ENCODE data around the gene PTPRU.

PTPRU gene

GRCh38 chr1:29270929-29271521 is 34.7 kb downstream of the PTPRU start:
- no peak for TF ChIP-seq CTCF (conservative IDR thresholded peaks at IDR 0.05; ENCODE audit: control insufficient read depth, insufficient read depth, low read depth, low read length)
- no peak for DNase-seq (ENCODE audit: low read depth)
- H3K4me3 ChIP-seq (ENCODE audit: control insufficient read depth, low read depth, low read length), result no peak overlapping the region

GRCh38 chr1:29271724-29272123 is 35.4 kb downstream of the PTPRU start:
- H3K4me3 ChIP-seq (ENCODE audit: control insufficient read depth, low read depth, low read length), result no peak overlapping the region
- no peak for TF ChIP-seq CTCF (conservative IDR thresholded peaks at IDR 0.05; ENCODE audit: control insufficient read depth, insufficient read depth, low read depth, low read length)
- DNase-seq (ENCODE audit: low read depth), result peak; percentile 43

- H3K4me3 ChIP-seq (ENCODE audit: control insufficient read depth, low read depth, low read length), result no peak overlapping the region
- no peak for DNase-seq (ENCODE audit: low read depth)
- no peak for TF ChIP-seq CTCF (conservative IDR thresholded peaks at IDR 0.05; ENCODE audit: control insufficient read depth, insufficient read depth, low read depth, low read length)
Observed at GRCh38 chr1:29272147-29272907, 36.0 kb downstream of the PTPRU start.

GRCh38 chr1:29275435-29275834 is 39.1 kb downstream of the PTPRU start:
- TF ChIP-seq CTCF (conservative IDR thresholded peaks at IDR 0.05; ENCODE audit: control insufficient read depth, insufficient read depth, low read depth, low read length), result no peak
- H3K4me3 ChIP-seq (ENCODE audit: control insufficient read depth, low read depth, low read length), result no peak overlapping the region
- DNase-seq (ENCODE audit: low read depth), result no peak

- no peak for TF ChIP-seq CTCF (conservative IDR thresholded peaks at IDR 0.05; ENCODE audit: control insufficient read depth, insufficient read depth, low read depth, low read length)
- H3K4me3 ChIP-seq (ENCODE audit: control insufficient read depth, low read depth, low read length), result no peak overlapping the region
- DNase-seq (ENCODE audit: low read depth), result no peak
Observed at GRCh38 chr1:29278124-29278523, 41.8 kb downstream of the PTPRU start.

- DNase-seq (ENCODE audit: low read depth), result no peak
- no peak overlapping the region for H3K4me3 ChIP-seq (ENCODE audit: control insufficient read depth, low read depth, low read length)
- no peak for TF ChIP-seq CTCF (conservative IDR thresholded peaks at IDR 0.05; ENCODE audit: control insufficient read depth, insufficient read depth, low read depth, low read length)
Observed at GRCh38 chr1:29279406-29279805, 43.1 kb downstream of the PTPRU start.

Data from fibroblast of mammary gland (primary cell).